GM12874 (cell line): Measurements from ENCODE around the gene GRIN2B.

ENCODE experiments used
- TF ChIP-seq, protein P1 (sequence below): IDR thresholded peaks from 2 replicates; pipeline ENCODE4 v1.5.1; 2011; ENCODE audit warnings: low read depth, mild to moderate bottlenecking, control low read depth, low read length, moderate library complexity; ENCODE audit not compliant: insufficient read depth

The GRIN2B gene

DNA sequence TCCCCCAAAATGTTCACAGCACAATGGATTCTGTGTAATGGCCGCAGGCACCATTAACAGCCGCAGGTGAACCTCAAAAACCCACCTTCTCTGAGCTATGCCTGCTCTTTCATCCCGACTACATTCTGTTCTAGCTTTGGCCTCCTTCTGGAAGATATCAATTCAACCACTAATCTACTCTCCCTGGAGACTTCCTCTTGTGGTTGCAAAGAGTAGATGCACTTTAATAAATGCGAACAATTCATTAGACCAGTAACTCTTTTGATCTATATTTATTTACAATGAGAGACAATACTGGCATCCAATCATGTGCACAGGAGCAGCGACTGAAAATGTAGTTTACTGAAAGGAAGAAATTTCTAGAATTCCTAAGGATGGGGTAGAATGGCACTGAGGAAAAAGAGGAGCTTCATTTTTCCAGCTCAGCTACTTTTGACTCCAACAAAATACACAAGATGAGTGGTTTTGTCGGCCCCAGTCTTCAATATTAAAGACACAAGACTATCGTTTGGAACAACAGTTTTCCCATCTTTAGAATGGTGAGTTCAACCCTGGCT lies 5.3 kb downstream of the GRIN2B start:
- TF ChIP-seq, protein P1, sequence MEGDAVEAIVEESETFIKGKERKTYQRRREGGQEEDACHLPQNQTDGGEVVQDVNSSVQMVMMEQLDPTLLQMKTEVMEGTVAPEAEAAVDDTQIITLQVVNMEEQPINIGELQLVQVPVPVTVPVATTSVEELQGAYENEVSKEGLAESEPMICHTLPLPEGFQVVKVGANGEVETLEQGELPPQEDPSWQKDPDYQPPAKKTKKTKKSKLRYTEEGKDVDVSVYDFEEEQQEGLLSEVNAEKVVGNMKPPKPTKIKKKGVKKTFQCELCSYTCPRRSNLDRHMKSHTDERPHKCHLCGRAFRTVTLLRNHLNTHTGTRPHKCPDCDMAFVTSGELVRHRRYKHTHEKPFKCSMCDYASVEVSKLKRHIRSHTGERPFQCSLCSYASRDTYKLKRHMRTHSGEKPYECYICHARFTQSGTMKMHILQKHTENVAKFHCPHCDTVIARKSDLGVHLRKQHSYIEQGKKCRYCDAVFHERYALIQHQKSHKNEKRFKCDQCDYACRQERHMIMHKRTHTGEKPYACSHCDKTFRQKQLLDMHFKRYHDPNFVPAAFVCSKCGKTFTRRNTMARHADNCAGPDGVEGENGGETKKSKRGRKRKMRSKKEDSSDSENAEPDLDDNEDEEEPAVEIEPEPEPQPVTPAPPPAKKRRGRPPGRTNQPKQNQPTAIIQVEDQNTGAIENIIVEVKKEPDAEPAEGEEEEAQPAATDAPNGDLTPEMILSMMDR: no peak

DNA sequence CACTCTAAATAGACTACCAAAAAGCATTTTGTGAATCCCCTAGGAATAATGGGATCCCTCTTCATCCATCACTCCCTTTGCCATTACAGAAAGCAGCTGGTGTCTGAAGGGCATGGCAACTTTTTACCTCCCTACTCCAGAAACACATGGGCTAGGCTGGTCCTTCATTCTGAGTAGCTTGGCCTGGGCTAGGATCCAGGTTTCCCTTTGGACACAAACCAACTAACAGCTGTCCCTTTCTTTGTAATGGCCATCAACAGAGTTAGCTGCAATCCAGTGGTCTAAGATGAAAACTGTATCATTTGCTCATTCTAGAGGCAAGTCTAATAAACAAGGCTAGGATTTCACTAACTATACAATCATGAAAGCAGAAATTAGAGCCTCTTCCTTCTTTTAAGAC lies 7.4 kb downstream of the GRIN2B start:
- TF ChIP-seq, protein P1: no peak

DNA sequence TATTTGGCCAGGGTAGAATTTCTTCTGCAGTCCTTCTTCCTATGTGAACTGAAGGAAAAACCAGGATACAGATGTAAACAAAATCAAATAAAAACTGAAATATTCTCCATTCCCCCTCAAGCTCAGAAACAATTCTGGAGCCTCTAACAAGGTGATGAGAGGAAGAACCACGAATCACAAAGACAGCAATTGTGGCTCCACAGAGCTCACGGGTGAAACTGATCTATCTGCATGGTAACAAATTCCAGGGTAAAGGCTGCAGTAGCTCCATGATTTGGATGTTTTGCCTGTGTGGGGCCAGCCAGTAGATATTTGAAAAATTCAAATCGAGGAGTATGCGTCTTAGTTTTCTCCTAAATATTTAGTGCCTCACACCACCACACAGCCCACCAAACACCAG lies 10.6 kb downstream of the GRIN2B start:
- TF ChIP-seq, protein P1: no peak

DNA sequence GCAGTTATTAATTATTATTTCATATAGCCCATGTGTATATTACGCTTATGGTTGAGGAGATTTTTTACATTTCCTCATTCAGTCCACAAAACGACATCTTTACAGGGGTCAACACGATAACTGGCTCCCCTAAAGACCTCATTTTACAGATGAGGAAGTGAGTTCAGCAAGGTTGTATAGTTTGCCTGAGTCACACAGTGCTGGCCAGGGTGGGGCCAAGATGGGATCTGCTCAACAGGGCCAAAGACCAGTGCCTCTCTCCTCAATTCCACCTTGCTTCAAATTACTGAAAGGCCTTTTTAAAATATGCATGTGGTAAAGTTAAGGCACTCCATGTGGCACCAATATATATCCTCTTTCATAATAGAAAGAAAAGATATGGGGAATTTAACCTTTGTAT lies 13.1 kb downstream of the GRIN2B start:
- TF ChIP-seq, protein P1: no peak

DNA sequence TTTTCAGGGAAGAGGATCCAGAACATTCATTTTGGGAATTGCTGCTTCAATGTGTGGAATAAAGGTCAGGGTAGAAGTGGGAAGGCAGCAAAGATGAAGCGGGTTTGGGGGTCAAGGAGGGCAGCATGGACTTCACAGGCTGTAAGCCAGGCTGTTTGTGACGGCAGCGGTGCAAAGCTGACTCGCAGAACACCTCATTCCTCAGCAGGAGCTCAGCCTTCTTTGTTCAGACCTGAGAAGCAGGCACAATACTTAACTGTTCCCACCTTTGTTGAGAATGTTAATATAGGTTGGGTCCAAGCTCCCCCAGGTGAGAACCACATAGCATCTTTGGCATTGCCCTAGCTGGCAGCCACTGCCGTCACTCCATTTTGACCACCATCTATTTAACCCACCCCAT lies 16.7 kb downstream of the GRIN2B start:
- TF ChIP-seq, protein P1: no peak

DNA sequence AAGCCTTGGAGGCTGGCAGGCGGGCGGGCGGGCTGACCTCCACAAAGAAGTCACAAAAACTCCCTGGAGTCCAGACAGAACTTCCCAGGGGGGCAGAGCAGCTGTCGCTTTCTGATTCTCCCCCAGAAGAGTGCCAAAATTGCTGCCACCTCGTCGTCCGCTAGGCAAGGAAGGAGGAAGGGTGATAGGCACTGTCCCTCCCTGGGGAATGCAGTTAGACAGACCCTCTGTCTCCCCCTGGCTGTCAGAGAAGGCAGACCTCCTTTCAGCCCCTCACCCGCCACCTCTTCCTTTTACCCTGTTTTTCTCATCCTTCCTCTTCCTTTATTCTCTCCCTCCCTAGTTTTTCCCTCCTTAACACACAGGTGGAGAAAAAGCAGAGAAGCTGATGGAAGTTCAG lies 18.7 kb downstream of the GRIN2B start:
- TF ChIP-seq, protein P1: peak; percentile 50; the same call in 1 of the 2 replicates

DNA sequence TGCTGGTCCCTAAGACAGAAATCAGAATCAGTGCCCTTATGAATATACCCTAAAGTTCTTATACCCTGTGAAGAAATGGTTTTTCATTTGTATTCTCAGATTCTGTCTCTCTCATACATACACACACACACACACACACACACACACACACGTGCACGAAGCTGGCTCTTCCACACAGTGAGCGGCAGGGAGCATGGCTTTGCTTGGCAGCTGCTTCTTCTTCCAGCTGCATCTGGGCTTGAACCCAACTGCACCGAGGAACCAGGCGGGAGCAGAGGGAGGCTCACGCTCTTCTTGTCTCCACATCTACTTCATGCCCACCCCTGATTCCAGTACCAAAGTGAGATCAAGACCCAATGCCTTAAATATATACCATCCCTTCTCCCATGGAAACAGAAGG lies 19.4 kb downstream of the GRIN2B start:
- TF ChIP-seq, protein P1: no peak
